ENCODE results near the gene ATP6V1F. TPM values are rescaled to one million over a fixed set of nuclear protein-coding genes. Genes with fewer than 3 reads are reported as not detected.

Gene ATP6V1F
- total RNA-seq, 3 donors from 2014 or later (not counting 1 experiment from before 2014, with no cell fraction given), result 82.9 to 98.0 (median 94.3) TPM

GRCh38 chr7:128830231-128831177 is 32.2 kb upstream of the ATP6V1F start, which contains the start of gene FLNC:
TSS of gene FLNC (plus strand) at chr7:128830406. CDS start at chr7:128830638, 232 bp downstream.
- Mint-ChIP-seq H3K9me3 (no peaks in the 10 kb centered on the region), H3K36me3 (no peaks in the 10 kb centered on the region), H3K4me1 (peaks cover 0 to 20% of the 10 kb centered on the region in 2 donors), H3K27ac (no peak within 1 kb of the TSS), H3K27me3 (ENCODE audit: low read depth in 2 of 2) (peaks cover 0 to 37% of the 10 kb centered on the region in 2 donors), H3K4me3 (peak within 1 kb of the TSS; percentile 88)
- Histone ChIP-seq H3K27me3 (ENCODE audit: control insufficient read depth, insufficient read depth, low read length) (peaks cover 25% of the 10 kb centered on the region), H3K9me3 (ENCODE audit: control insufficient read depth, insufficient read depth, low read length) (no peaks in the 10 kb centered on the region), H3K27ac (ENCODE audit: low read length) (no peak within 1 kb of the TSS), H3K4me3 (ENCODE audit: low read length) (peak within 1 kb of the TSS; percentile 3), H3K36me3 (ENCODE audit: control insufficient read depth, insufficient read depth, low read length) (no peaks in the 10 kb centered on the region), H3K4me1 (ENCODE audit: control insufficient read depth, insufficient read depth, low read length) (peaks cover 22% of the 10 kb centered on the region)
- TF ChIP-seq CTCF (IDR thresholded peaks at IDR 0.05), result no peak
- peak in 1 of 2 donors; percentile 57 for DNase-seq
- ATAC-seq, result peak; percentile 23 to 71 (median 68)
- intact Hi-C loops (cut with micrococcal nuclease), result no loop called here
- 2% methylated on average over 109 of the region's 109 CpGs for WGBS (ENCODE audit: insufficient coverage)

DNA sequence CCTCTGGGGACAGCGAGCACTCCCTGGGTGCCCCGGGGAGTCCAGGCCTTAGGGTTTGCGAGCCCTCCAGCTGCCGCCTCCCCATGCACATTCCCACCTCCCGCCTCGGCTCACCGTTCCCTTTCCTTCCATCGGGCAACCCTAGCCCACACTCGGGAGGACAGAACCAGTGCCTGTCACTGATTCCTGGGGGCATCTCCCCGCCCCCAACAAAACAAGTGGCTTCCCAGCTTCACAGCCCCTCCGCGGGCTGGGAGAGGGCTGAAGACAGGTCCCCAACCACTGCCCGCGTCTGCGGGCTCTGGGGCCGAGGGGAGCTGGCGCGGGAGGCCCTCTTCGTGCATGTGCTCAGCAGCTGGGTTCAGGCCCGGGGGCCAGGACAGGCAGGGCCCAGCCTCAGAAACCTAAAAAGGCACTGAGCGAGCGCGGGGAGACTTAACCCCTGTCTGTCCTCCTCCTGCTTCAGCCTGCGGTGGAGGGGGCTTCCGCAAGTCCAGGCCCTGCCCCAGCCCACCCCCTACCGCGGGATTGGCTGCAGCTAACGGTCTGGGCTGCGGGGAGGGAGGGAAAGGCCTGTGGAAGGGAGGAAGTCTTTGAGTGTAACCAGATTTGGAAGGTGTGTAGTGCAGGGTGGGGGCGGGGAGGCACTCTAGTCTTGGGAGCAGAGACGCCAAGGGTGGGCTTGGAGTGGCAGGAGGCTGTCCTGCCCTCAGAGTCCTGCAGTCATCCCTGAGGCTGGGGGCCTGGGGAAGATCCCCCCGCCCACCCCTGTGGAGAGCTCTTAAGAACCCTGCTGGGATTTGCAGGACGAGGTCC is 31.3 kb upstream of the ATP6V1F start:
- Histone ChIP-seq H3K9me3 (ENCODE audit: control insufficient read depth, insufficient read depth, low read length) (no peaks in the 10 kb centered on the region), H3K27ac (ENCODE audit: low read length) (no peak overlapping the region), H3K27me3 (ENCODE audit: control insufficient read depth, insufficient read depth, low read length) (peaks cover 25% of the 10 kb centered on the region), H3K36me3 (ENCODE audit: control insufficient read depth, insufficient read depth, low read length) (no peaks in the 10 kb centered on the region), H3K4me3 (ENCODE audit: low read length) (no peak overlapping the region), H3K4me1 (ENCODE audit: control insufficient read depth, insufficient read depth, low read length) (peaks cover 22% of the 10 kb centered on the region)
- intact Hi-C loops (cut with micrococcal nuclease), result no loop called here
- no peak overlapping the region for H3K27ac Mint-ChIP-seq
- no peaks in the 10 kb centered on the region for H3K9me3 Mint-ChIP-seq
- no peak for TF ChIP-seq CTCF (IDR thresholded peaks at IDR 0.05)
- H3K4me3 Mint-ChIP-seq, result peak overlapping the region; percentile 61
- peaks cover 0 to 20% of the 10 kb centered on the region in 2 donors for H3K4me1 Mint-ChIP-seq
- ATAC-seq, result peak in 2 of 3 donors; percentile 16 to 30
- WGBS (ENCODE audit: insufficient coverage), result 9% methylated on average over 33 of the region's 33 CpGs
- peak in 1 of 2 donors; percentile 21 for DNase-seq
- H3K36me3 Mint-ChIP-seq, result no peaks in the 10 kb centered on the region
- peaks cover 0 to 37% of the 10 kb centered on the region in 2 donors for H3K27me3 Mint-ChIP-seq (ENCODE audit: low read depth in 2 of 2)

- ATAC-seq (no peak), DNase-seq (no peak)
- intact Hi-C loops (cut with micrococcal nuclease), result no loop called here
- no peak for TF ChIP-seq CTCF (IDR thresholded peaks at IDR 0.05)
- 9% methylated on average over 18 of the region's 22 CpGs for WGBS (ENCODE audit: insufficient coverage)
- Mint-ChIP-seq H3K27me3 (ENCODE audit: low read depth in 2 of 2) (peaks cover 0 to 33% of the 10 kb centered on the region in 2 donors), H3K4me3 (no peak overlapping the region), H3K36me3 (no peaks in the 10 kb centered on the region), H3K27ac (no peak overlapping the region), H3K9me3 (no peaks in the 10 kb centered on the region), H3K4me1 (peaks cover 0 to 20% of the 10 kb centered on the region in 2 donors)
- Histone ChIP-seq H3K9me3 (ENCODE audit: control insufficient read depth, insufficient read depth, low read length) (no peaks in the 10 kb centered on the region), H3K27ac (ENCODE audit: low read length) (no peak overlapping the region), H3K4me1 (ENCODE audit: control insufficient read depth, insufficient read depth, low read length) (peaks cover 22% of the 10 kb centered on the region), H3K36me3 (ENCODE audit: control insufficient read depth, insufficient read depth, low read length) (no peaks in the 10 kb centered on the region), H3K4me3 (ENCODE audit: low read length) (no peak overlapping the region), H3K27me3 (ENCODE audit: control insufficient read depth, insufficient read depth, low read length) (peaks cover 25% of the 10 kb centered on the region)
These were observed 30.4 kb upstream of the ATP6V1F start for GRCh38 chr7:128831994-128832879.
